OCI-LY1 (cell line): ENCODE results near the gene WWOX.

ENCODE experiments used
- H2AFZ ChIP-seq: fragments of 200-600 bp; sonication (generic), shearing (Covaris generic); 2 replicates; pipeline ENCODE4 v1.6.0; 2014; ENCODE audit warnings: antibody characterized with exemption, mild to moderate bottlenecking, low read length
- H3F3A ChIP-seq: fragments of 200-600 bp; sonication (generic), shearing (Covaris generic); 2 replicates; pipeline ENCODE4 v1.6.0; 2014; ENCODE audit warnings: mild to moderate bottlenecking, antibody characterized with exemption, low read length, moderate library complexity; ENCODE audit not compliant: insufficient read depth
- H3K27ac ChIP-seq: fragments of 200-600 bp; sonication (generic); 2 replicates; pipeline ENCODE4 v1.5.1; 2014; ENCODE audit warnings: low read length, mixed run types, mild to moderate bottlenecking, low read depth; ENCODE audit not compliant: poor library complexity, severe bottlenecking
- H3K27me3 ChIP-seq: fragments of 200-600 bp; sonication (generic); 2 replicates; pipeline ENCODE4 v1.6.0; 2014; ENCODE audit warnings: antibody characterized with exemption, mild to moderate bottlenecking, low read length, moderate library complexity; ENCODE audit not compliant: insufficient read depth
- H3K36me3 ChIP-seq: fragments of 200-600 bp; sonication (generic); 2 replicates; pipeline ENCODE4 v1.6.1; 2014; ENCODE audit warnings: mild to moderate bottlenecking, antibody characterized with exemption, low read length, moderate library complexity, mixed read lengths; ENCODE audit not compliant: insufficient read depth
- H3K4me1 ChIP-seq: fragments of 200-600 bp; sonication (generic); 2 replicates; pipeline ENCODE4 v1.5.1; 2014; ENCODE audit warnings: mild to moderate bottlenecking, low read length, moderate library complexity; ENCODE audit not compliant: insufficient read depth, severe bottlenecking
- H3K4me2 ChIP-seq: fragments of 200-600 bp; sonication (generic), shearing (Covaris generic); 2 replicates; pipeline ENCODE4 v1.6.1; 2014; ENCODE audit warnings: low read length
- H3K4me3 ChIP-seq: fragments of 200-600 bp; sonication (generic); 2 replicates; pipeline ENCODE4 v1.5.1; 2014; ENCODE audit warnings: low read length, low read depth, mild to moderate bottlenecking, mixed read lengths; ENCODE audit not compliant: poor library complexity, severe bottlenecking
- H3K79me2 ChIP-seq: fragments of 200-600 bp; shearing (Covaris generic); 2 replicates; pipeline ENCODE4 v1.6.1; 2016; ENCODE audit warnings: mixed run types, low read length, mixed read lengths; ENCODE audit not compliant: insufficient read depth
- H3K9ac ChIP-seq: fragments of 200-600 bp; sonication (generic), shearing (Covaris generic); 2 replicates; pipeline ENCODE4 v1.6.1; 2014; ENCODE audit warnings: mild to moderate bottlenecking, low read length, mixed read lengths
- H3K9me2 ChIP-seq: fragments of 200-600 bp; sonication (generic), shearing (Covaris generic); 2 replicates; pipeline ENCODE4 v1.6.1; 2014; ENCODE audit warnings: low read depth, mild to moderate bottlenecking, low read length, mixed read lengths
- H3K9me3 ChIP-seq: fragments of 200-600 bp; shearing (Covaris generic); 2 replicates; pipeline ENCODE4 v1.6.1; 2014; ENCODE audit warnings: low read length, mixed read lengths
- H4K20me1 ChIP-seq: fragments of 200-600 bp; sonication (generic), shearing (Covaris generic); 2 replicates; pipeline ENCODE4 v1.6.0; 2016; ENCODE audit warnings: mild to moderate bottlenecking, low read length; ENCODE audit not compliant: insufficient read depth
- EZH2 ChIP-seq: fragments of 200-600 bp; sonication (generic), shearing (Covaris generic); IDR thresholded peaks from 2 replicates; pipeline ENCODE4 v1.8.0; 2017; ENCODE audit warnings: borderline replicate concordance, mixed run types, mild to moderate bottlenecking, antibody characterized with exemption, low read length, moderate library complexity, mixed read lengths
- TF ChIP-seq, protein P1 (sequence below): fragments of 200-600 bp; sonication (generic), shearing (Covaris generic); IDR thresholded peaks from 2 replicates; pipeline ENCODE4 v1.5.1; 2017; ENCODE audit warnings: mild to moderate bottlenecking, antibody characterized with exemption, low read length, moderate library complexity, mixed read lengths

WWOX gene

GRCh38 chr16:78252757-78253156 is 153.3 kb downstream of the WWOX start:
- Histone ChIP-seq H3K4me1 (no peaks in the 10 kb centered on the region), H2AFZ (no peak overlapping the region), H3K9me2 (no peaks in the 10 kb centered on the region), H4K20me1 (no peaks in the 10 kb centered on the region), H3K79me2 (no peaks in the 10 kb centered on the region), H3K27ac (no peak overlapping the region), H3K9ac (no peak overlapping the region), H3K9me3 (no peaks in the 10 kb centered on the region), H3K4me3 (no peak overlapping the region), H3F3A (no peaks in the 10 kb centered on the region), H3K27me3 (no peaks in the 10 kb centered on the region), H3K4me2 (no peak overlapping the region), H3K36me3 (no peaks in the 10 kb centered on the region)
- TF ChIP-seq EZH2 = no peak
- TF ChIP-seq, protein P1, sequence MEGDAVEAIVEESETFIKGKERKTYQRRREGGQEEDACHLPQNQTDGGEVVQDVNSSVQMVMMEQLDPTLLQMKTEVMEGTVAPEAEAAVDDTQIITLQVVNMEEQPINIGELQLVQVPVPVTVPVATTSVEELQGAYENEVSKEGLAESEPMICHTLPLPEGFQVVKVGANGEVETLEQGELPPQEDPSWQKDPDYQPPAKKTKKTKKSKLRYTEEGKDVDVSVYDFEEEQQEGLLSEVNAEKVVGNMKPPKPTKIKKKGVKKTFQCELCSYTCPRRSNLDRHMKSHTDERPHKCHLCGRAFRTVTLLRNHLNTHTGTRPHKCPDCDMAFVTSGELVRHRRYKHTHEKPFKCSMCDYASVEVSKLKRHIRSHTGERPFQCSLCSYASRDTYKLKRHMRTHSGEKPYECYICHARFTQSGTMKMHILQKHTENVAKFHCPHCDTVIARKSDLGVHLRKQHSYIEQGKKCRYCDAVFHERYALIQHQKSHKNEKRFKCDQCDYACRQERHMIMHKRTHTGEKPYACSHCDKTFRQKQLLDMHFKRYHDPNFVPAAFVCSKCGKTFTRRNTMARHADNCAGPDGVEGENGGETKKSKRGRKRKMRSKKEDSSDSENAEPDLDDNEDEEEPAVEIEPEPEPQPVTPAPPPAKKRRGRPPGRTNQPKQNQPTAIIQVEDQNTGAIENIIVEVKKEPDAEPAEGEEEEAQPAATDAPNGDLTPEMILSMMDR = no peak

- H3K4me3 ChIP-seq = no peak overlapping the region
- TF ChIP-seq, protein P1 = no peak
- no peak for TF ChIP-seq EZH2
- no peak overlapping the region for H3K27ac ChIP-seq
- H3K9ac ChIP-seq = no peak overlapping the region
- no peaks in the 10 kb centered on the region for H4K20me1 ChIP-seq
- H3K9me3 ChIP-seq = no peaks in the 10 kb centered on the region
- no peaks in the 10 kb centered on the region for H3K27me3 ChIP-seq
- no peaks in the 10 kb centered on the region for H3K36me3 ChIP-seq
- no peaks in the 10 kb centered on the region for H3K9me2 ChIP-seq
- no peak overlapping the region for H3K4me2 ChIP-seq
- H2AFZ ChIP-seq = no peak overlapping the region
- H3F3A ChIP-seq = no peaks in the 10 kb centered on the region
- H3K4me1 ChIP-seq = no peaks in the 10 kb centered on the region
- no peaks in the 10 kb centered on the region for H3K79me2 ChIP-seq
Measured at GRCh38 chr16:78254841-78255240, 155.4 kb downstream of the WWOX start.

GRCh38 chr16:78256686-78257375 is 157.4 kb downstream of the WWOX start:
- H3K27me3 ChIP-seq = no peaks in the 10 kb centered on the region
- H3K9ac ChIP-seq = no peak overlapping the region
- TF ChIP-seq, protein P1 = no peak
- no peak for TF ChIP-seq EZH2
- H3K79me2 ChIP-seq = no peaks in the 10 kb centered on the region
- H3K4me2 ChIP-seq = no peak overlapping the region
- no peaks in the 10 kb centered on the region for H4K20me1 ChIP-seq
- no peaks in the 10 kb centered on the region for H3K9me3 ChIP-seq
- no peaks in the 10 kb centered on the region for H3K9me2 ChIP-seq
- no peaks in the 10 kb centered on the region for H3F3A ChIP-seq
- H2AFZ ChIP-seq = no peak overlapping the region
- H3K4me3 ChIP-seq = no peak overlapping the region
- H3K36me3 ChIP-seq = no peaks in the 10 kb centered on the region
- no peak overlapping the region for H3K27ac ChIP-seq
- H3K4me1 ChIP-seq = no peaks in the 10 kb centered on the region
